Cardiac septum (tissue), 1 donor: ENCODE measurements around the gene DLG5. TPM values are rescaled to one million over a fixed set of nuclear protein-coding genes. Genes with fewer than 3 reads are reported as not detected.
A peak's percentile ranks its signal among the peaks of the same experiment; 100 is the strongest.

ENCODE experiments used
- DNase-seq: peaks from one replicate; pipeline ENCODE4 v3.0.0-alpha.2; 2020; ENCODE audit warnings: low spot score
- intact Hi-C: fragments of 100-400 bp; cut with DNase I; formaldehyde crosslinking; loops from one replicate; pipeline ENCODE4 v1.14.0; 2022
- total RNA-seq: library from RNA; stranded (reverse); fragmentation: NEBNext Ultra II Directional; extraction: Animal tissue kit (Norgen Biotek cat#: 25700); gene quantifications from one replicate; pipeline ENCODE4 v1.2.1, GENCODE V29; 2021
- donor health status: DM: no; HTN: no; CAD: no.

Gene DLG5
- total RNA-seq, 1 donor from 2014 or later: 19.5 TPM

DNA sequence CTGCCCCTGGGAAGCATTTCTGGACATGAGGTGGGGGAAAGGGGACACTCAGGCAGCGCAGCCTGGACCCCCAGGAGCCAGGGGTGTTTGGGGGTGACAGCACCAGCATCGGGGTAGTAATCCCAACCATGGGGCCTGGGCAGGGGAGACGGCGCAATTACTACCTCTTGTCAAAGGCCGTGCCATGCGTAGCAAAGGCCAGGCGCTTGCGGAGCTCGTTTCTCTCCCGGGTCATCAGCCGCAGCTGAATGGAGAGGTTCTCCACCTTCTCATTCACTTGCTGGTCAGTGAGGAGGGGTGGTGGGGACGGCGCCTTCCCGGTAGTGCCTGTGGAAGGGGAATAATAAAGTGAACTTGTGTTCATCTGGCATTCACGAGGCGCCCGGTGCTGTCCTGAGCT, 70.0 kb downstream of the DLG5 start:
- DNase-seq: no peak
- intact Hi-C loops: no loop called here

DNA sequence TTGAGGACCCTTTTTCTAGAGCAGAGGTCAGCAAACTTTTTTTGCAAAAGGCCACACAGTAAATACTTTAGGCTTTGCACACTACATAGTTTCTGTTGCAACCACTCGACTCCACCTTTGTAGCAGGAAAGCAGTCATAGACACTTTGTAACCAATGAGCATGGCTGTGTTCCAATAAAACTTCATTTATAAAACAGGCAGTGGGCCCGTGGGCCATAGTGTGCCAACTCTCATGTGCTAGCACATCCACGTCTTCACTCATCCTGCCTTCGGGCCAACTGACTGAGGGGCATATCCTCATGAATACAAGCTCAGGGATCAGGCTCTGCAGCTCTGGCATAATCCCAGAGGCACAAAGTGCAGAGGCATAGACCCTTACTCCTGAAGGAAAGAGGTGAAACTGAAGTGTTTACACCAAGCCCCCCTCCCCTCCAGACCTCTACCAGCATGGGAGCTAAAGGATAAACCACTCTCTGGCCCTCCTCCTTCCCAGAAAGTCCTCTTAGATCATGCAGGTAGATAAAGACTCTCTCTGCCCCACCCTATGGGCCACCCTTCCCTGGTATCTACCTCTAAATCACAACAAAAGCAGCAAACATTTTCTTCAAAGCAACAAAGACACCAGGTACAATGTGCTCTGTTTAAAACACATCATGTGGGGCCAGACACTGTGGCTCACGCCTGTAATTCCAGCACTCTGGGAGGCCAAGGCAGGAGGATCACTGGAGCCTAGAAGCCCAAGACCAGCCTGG, 71.0 kb downstream of the DLG5 start:
- intact Hi-C loops: no loop called here
- DNase-seq: no peak

DNA sequence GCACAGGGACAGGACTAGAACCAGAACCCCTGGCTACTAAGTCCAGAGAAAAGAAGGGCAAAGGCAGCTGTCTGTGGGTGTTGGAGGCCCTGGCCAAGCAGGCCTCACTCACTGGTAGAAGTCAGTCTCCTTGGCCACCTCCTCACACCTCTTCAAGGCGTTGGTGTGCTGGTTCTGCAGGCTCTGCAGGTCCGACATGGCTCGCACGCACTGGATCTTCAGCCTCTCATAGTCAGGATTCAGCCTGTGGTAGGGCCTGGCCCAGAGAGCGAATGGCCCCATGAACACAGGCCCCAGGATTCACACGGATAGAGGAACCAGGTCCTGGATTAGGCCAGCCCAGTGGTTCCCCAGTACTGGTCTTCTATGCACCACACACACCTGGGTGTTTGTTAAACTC, 72.4 kb downstream of the DLG5 start:
- intact Hi-C loops: no loop called here

DNA sequence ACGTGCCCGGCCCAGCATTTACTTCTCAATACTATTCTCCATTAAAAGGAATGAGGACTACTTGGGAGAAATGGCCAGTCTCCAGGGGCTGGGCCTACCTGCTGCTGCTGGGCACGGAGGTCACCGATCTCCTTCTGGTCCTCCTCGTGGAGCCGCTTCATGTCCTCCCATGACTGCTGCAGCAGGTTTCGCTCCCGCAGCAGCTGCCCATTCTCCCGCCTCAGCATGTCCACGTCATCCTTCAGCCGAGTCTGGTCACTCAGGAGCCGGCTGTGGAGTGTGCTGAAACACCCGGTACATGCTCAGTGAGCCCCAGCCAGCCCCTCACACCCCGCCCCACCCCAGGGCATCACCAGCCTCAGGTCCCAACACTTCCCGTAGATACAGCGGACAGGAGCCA, 73.3 kb downstream of the DLG5 start:
- intact Hi-C loops: no loop called here
- DNase-seq: no peak

More for the DNA sequence above, 72.4 kb downstream of the DLG5 start:
- no peak for DNase-seq

DNA sequence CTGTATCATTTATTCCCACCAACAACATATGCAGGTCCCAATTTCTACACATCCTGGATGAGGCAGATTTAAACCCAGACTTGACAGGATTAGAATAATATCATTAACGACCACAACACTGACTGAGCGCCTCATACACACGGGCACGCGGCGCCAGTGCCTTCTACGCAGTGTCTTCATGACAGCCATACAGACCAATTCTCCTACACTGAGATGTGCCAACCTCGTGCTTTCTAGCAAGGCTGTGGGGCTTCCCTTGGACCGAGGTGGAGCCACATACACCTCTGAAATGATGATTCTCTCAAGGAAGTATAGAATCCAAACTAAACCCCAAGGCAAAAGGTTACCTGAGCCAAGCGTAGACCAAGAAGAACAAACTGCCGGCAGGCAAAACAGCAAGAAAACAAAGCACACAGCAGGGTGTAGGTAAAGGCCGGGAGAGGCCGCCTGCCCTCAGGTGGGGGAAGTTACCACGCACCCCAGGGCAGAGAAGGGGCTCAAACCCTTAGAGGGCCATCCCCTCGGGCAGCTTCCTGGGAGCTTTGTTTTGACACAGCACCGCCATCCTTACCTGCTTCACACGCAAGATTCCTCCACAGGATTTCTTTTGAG, 75.8 kb downstream of the DLG5 start:
- DNase-seq: no peak
- intact Hi-C loops: no loop called here

DNA sequence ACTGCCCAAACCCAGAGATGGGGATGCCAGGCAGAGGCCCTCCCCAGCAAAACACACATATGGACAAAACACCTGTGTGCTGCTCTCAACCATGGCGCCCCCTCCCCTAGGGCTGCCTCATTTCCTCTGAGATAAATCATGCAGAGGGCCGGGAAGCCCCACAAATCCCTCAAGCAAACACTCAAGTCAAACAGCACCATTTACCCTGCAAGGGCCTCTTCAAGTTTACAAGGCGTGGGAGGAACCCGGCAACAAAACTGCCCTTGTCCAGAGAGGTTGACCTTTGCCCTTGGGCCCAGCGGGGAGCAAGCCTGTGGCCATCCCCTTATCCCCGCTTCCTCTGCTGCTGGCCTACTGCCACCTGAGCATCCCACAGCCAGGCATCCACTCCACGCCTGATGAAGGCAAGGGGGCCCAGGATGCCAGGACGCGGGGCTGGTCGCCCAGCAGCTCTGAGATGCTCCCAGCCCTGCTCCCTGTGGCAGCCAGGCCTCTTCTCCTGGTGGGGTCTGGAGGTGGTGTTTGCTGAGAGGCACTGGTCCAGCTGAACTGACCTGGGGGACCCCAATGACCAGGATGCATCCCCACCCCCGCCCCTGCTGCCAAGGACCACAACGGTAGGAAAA, 77.4 kb downstream of the DLG5 start:
- intact Hi-C loops: loop anchor here (5.0 kb wide), 2 partner anchors 123 to 138 kb away; no protein-coding TSS in a partner anchor
- no peak for DNase-seq

DNA sequence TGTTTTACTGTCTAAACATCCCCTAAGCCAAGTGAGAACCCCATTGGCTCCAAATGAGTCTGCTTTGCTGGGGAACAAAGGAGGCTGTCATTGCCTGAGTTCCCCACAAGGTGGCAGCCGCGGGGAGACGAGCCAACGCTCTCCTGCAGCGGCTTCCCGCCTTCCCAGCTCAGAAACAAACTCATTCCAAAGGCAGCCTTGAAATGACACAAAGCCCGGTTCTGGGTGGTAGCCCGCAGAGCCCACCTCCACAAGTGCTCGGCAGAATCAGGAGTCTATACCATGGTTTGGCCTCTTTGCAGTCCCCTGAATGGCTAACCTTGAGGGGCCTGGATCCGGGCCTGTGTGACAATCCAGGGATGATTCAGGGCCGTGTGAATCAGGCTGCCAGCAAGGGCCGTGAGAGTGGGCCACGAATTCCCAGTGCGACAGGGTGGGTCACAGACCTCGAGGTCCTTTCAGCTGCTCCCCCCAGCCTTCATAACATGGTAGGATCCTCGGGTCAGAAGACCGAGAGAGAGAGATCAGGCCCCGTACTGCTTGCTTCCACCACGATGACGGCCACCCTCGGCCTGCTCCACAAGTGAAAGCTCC, 79.7 kb downstream of the DLG5 start:
- DNase-seq: peak; percentile 91
- intact Hi-C loops: loop anchor here (2.0 to 5.0 kb wide), 3 partner anchors 125 to 158 kb away; no protein-coding TSS in a partner anchor

DNA sequence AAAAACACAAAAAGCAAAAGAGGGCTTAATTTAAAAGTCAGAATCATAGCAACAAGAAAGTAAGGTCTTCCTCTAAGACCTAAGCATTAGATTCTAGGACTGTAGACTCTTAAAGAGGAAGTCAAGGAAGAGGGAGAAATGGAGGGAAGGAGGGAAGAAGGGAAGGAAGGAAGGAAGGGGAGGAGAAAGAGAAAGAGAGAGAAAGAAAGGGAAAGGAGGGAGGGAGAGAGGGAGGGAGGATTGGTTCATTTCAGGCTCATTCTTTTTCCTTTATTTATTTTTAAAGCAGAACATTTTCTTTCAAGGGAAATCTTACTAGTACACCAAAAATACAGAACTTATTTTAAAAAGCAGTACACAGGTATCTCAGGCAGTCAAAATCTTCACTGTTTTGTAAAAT, 81.1 kb downstream of the DLG5 start:
- intact Hi-C loops: loop anchor here (5.0 kb wide), 2 partner anchors 127 to 142 kb away; no protein-coding TSS in a partner anchor
- no peak for DNase-seq

DNA sequence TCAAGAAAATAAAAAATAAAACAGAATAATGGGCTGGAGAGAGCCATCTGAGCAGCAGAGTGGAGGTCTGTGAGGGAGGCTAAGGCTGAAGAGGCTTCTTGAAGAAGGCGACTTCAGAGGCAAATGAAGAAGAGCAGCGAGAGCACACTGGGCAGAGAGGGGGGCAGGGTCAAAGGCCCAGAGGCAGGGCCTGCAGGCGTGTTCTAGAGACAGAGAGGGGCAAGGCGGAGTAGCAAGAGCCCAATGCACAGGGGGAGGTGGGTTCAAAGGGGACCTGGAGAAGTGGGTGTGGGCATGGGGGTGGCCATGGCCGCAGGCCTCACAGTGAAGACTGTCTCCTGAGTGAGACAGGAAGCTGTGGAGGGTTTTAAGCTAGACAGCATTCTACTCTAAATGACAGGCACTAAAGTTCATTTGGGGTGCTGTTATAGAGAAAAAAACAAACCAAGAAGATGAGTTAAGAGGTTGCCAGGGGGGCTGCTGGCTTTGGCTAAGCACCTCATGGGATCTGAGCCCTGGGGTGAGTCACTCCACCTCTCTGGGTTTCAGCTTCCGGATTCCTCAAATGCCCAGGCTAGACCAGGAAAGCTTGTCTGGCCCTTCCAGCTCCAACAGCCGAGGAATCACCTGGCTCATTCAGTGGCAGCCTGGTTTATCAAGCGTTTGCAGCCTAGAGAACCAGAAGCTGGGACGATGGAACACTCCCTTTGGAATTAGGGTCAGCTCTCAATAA, 81.7 kb downstream of the DLG5 start:
- intact Hi-C loops: loop anchor here (5.0 kb wide), 2 partner anchors 127 to 142 kb away; no protein-coding TSS in a partner anchor
- DNase-seq: no peak

DNA sequence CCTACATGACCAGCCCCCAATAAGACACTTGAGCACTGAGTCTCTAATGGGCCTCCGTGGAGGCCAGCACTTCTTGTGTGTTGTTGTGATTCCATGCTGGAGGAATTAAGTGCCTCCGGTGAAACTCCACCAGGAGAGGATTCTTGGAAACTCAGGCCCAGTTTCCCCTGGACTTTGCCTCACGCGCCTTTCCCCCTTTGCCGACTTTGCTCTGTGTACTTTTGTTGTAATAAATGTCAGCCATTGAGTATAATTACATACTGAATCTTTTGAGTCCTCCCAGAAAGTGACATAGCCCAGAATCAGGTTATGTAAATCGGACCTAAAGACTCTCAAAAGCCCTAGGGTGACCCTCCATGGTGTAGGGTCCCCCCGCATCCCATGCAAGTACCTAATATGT, 82.4 kb downstream of the DLG5 start:
- intact Hi-C loops: no loop called here
- no peak for DNase-seq

DNA sequence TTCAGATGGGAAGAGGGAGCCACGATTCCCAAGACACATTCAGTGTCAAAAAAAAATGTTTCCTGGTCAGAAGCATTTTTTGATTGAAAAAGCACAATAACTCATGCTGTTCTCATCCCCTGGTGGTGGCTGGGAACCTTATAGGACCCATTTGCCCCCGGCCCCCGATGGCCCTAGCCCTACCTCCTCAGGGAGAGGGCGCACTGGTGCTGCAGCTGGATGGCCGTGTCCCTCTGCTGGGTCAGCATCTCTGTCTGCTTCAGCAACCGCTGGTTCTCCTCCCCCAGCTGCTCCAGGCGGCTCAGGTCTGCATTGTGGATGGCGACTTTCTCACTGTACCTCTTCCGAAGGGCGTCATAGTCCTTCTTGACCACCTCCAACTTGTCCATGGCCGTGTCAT, 83.3 kb downstream of the DLG5 start:
- DNase-seq: no peak
- intact Hi-C loops: no loop called here

DNA sequence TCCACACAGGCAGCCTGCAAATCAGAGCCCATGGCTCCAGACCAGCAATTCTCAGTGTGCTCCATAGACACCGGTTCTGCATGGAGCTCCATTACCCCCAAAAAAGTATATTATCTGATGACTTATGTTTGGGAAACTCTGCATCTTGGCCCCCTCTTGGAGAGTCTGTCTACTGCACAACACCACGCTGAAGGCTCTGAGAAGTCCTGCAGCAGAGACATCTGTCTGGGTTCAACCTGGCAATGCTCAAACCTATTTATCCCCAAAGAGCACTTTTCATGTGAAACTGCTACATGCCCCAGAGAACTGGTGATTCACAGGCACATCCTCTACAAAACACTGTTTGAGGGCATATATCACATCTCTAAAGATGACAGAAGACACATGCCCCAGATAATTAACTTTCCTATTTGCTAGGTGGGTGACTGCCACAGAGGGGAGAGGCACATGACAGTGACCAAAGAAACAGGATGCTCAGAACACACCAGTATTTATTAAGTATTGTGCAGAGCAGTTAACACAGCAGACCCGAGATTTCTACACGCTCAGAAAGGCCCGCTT, 83.8 kb downstream of the DLG5 start:
- no peak for DNase-seq
- intact Hi-C loops: no loop called here

DNA sequence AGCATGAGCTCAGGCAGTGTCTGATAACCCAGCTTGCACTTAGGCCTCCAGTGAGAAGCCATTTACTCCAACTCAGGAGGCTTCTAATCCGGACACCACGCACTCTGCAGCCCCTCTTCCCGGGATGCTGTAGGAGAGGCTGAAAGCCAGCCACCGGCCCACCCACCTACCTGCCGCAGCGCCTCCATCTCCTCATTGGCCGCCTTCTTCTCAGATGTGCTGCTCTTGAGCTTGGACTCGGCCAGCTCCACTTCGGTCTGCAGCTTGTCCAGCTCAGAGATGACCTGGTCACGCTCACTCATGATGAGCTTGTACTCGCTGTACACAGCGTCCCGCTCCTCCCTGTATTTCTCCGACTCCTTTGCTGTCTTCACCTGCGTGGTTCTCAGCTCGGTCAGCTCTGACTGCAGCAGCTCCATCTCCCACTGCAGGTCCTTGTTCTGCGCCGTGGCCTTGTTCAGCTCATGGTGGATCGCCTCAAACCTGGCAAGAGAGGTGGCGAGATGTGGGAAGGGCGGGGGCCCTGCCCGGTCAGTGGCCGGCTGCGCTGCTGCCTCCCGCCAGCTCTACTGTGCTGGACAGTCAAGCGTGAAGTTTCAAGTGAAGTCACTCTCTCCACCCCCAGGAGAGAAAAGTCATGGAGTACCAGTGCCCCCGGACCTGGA, 84.7 kb downstream of the DLG5 start:
- intact Hi-C loops: no loop called here
- no peak for DNase-seq

DNA sequence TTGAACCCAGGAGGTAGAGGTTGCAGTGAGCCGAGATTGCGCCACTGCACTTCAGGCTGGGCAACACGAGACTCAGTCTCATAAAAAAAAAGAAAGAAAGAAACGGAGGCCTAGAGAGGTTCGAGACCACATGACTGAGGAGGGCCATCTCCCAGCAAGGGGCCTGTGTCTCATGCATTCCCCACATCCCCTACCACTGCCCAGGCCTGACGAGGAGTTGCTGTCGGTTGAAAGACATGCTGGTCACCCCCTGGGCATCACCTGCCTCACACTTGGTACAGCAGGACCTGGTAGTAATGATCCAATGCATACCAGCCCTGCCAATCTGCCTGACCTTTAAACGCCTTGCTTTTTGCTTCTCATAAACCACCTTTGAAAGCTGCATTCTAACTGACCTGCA, 85.9 kb downstream of the DLG5 start:
- no peak for DNase-seq
- intact Hi-C loops: no loop called here

DNA sequence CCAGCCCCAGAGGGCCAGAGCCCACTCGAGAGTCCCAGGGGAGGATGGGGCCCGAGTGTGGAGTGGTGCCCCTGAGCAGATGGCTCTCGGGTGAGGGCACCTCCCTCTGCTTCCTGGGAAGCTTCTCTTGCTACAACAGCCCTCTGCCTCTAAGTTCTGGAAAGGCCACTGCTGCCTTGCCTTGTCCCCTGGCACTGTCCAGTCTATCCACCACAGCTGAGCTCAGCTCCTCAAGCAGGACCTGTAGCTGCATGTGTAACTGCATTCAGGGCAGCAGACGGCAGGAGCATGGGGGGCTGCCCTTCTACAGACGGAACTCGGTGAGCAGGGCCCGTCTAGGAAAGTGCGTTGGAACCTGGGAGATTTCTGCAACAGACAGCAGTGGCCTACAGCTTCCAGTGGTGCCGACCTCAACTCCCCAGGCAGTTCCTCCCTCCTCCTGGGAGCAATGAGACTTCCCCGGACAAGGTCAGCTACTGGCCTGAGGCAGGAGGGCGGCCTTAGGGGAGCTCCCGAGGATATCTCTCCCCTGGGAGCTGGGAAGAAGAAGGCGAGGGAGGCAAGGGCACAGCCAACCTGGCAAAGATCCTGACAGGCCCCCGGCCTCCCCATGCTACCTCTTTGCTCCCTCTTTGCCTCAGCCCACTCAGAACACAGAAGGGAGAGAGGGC, 88.5 kb downstream of the DLG5 start:
- DNase-seq: no peak
- intact Hi-C loops: no loop called here

DNA sequence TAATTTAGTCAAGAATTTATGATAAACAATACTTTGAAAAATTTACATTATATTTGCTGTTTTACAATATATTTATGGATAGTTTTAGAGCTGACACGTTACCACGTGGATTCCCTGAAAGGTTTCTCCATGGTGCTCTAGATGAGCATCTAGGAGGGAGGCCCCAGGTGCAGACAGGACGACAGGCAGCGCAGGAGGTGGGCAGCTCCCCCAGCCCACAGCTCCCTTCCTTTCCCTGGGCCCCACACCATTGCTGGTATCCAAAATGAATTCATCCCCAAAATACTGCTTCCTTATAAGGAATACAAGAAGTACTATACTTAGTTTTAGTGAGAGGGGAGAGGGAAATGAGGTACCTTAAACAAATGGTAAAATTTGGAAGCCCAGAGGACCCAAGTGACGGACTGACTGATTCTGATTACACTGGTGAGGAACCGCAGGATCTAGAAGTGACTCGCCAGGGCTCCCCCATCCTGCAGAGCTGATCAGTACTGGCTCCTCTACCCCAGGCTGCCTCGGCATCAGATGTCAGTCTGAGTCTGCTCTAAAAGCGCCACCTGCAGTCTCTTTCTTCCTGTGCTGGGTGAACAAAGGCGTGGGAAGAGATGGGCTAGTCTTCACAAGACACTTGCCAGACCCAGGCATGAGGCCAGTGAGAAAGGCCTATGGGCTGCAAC, 89.2 kb downstream of the DLG5 start:
- DNase-seq: no peak
- intact Hi-C loops: no loop called here

DNA sequence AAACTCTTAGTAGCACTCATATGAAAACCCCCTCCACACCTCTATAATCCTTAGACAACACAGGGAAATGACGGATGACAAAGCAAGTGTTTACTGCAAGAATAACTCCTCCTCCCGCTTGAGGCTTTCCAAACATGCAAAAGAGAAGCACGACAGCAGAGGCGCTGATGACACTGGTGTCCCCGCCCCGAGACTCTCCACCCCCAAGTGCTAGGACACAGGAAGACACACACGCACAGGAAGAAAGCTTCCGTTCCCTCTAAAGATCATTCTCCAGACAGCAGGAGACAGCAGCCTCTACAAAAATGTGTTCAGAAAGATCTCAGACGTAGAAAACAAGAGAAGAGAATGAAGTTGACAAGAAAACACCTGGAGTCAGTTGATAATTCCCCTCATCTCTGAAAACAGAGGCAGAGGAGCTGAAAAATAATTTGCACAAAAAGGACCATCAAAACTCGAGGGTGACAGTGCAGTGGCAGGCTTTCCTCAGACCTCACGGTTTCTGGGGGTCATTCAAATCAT, 90.2 kb downstream of the DLG5 start:
- DNase-seq: peak; percentile 88
- intact Hi-C loops: no loop called here

DNA sequence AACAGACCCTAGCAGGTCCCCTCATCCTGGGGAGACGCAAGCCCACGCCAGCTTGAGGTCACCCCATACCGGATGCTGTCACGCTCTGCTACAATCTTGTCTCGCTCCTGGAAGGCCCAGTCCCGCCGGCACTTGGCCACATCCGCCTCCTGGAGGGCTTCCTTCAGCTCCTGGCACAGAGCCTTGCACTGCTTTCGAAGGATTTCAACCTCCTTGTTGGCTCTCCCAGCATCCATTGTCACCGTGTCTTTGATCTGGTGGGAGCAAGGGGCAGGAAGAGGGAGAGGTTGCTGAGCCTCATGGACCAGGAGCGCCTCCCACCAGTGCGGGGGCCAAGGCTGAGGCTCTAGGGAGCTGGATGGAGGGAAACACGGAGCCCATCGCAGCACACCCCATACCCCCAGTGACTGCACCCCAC, 90.9 kb downstream of the DLG5 start:
- no peak for DNase-seq
- intact Hi-C loops: no loop called here
